Loucy (cell line): Measurements from ENCODE around the gene IL6.
"Not testable (repeated sequence)": the region's sequence is repeated elsewhere in the genome, so short reads cannot be mapped to it uniquely, and the experiment has no call there.

Experiments used
- CTCF ChIP-seq: fragments of 200-600 bp; sonication (generic); conservative IDR thresholded peaks from 2 replicates; pipeline ENCODE4 v1.5.1; 2014; ENCODE audit warnings: mild to moderate bottlenecking, antibody characterized with exemption, low read length
- EZH2phosphoT487 ChIP-seq: fragments of 200-600 bp; IDR thresholded peaks from 2 replicates; pipeline ENCODE4 v1.6.1; 2018; ENCODE audit warnings: antibody characterized with exemption, mild to moderate bottlenecking, moderate library complexity, borderline replicate concordance

- not testable (repeated sequence) for TF ChIP-seq CTCF, EZH2phosphoT487
These were observed 19.8 kb upstream of the IL6 start for GRCh38 chr7:22707026-22707691.
